ENCODE results near the gene CALML4. TPM values are rescaled to one million over a fixed set of nuclear protein-coding genes. Genes with fewer than 3 reads are reported as not detected.

CALML4 gene
- total RNA-seq, 1 experiment from 2014 or later: 12.6 TPM

DNA sequence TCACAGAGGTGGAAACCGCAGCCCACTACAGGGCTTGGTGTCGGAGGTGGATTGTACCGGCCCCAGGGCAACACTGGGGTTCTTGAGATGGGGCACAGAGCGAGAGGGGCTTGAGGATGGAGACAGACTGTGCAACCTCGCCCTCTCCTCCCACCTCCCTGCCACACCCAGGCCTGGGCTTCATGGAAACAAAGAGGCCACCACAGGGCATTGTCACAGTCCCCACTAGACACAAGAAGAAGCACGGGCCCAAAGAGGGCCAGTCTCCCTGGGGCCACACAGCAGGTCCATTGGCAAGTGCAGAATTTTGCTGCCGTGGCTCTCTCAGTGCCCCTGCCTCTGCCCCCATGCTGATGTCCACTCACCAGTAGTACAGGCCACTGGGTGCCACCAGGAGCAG lies 4.1 kb upstream of the CALML4 start:
- H3K4me1 ChIP-seq (replicated peaks; ENCODE audit: insufficient read depth): no peaks in the 10 kb centered on the region
- H3K4me2 ChIP-seq: no peak overlapping the region
- H3K79me2 ChIP-seq (ENCODE audit: low read depth): no peaks in the 10 kb centered on the region
- no peak overlapping the region for H2AFZ ChIP-seq
- no peaks in the 10 kb centered on the region for H4K20me1 ChIP-seq (ENCODE audit: insufficient read depth)
- no peaks in the 10 kb centered on the region for H3K27me3 ChIP-seq (ENCODE audit: insufficient read depth, low read depth)
- no peaks in the 10 kb centered on the region for H3K9me2 ChIP-seq (ENCODE audit: insufficient read depth)
- CTCF ChIA-PET: no interaction called here
- H3F3A ChIP-seq (ENCODE audit: insufficient read depth, low read depth): no peaks in the 10 kb centered on the region
- no peak for DNase-seq
- H3K27ac ChIP-seq: no peak overlapping the region
- TF ChIP-seq, protein P1, sequence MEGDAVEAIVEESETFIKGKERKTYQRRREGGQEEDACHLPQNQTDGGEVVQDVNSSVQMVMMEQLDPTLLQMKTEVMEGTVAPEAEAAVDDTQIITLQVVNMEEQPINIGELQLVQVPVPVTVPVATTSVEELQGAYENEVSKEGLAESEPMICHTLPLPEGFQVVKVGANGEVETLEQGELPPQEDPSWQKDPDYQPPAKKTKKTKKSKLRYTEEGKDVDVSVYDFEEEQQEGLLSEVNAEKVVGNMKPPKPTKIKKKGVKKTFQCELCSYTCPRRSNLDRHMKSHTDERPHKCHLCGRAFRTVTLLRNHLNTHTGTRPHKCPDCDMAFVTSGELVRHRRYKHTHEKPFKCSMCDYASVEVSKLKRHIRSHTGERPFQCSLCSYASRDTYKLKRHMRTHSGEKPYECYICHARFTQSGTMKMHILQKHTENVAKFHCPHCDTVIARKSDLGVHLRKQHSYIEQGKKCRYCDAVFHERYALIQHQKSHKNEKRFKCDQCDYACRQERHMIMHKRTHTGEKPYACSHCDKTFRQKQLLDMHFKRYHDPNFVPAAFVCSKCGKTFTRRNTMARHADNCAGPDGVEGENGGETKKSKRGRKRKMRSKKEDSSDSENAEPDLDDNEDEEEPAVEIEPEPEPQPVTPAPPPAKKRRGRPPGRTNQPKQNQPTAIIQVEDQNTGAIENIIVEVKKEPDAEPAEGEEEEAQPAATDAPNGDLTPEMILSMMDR (conservative IDR thresholded peaks at IDR 0.05): no peak
- no peak for TF ChIP-seq EZH2 (IDR thresholded peaks at IDR 0.05; ENCODE audit: low read depth)
- BruUV-seq (replicated peaks): no TSS peak
- intact Hi-C loops (cut with micrococcal nuclease; ENCODE audit: unreplicated experiment): no loop called here
- H3K36me3 ChIP-seq (ENCODE audit: low read depth): no peaks in the 10 kb centered on the region
- POLR2A ChIA-PET (ENCODE audit: unreplicated experiment): no interaction called here
- H3K4me3 ChIP-seq: no peak overlapping the region
- H3K9me3 ChIP-seq (ENCODE audit: insufficient read depth, low read depth): no peaks in the 10 kb centered on the region

DNA sequence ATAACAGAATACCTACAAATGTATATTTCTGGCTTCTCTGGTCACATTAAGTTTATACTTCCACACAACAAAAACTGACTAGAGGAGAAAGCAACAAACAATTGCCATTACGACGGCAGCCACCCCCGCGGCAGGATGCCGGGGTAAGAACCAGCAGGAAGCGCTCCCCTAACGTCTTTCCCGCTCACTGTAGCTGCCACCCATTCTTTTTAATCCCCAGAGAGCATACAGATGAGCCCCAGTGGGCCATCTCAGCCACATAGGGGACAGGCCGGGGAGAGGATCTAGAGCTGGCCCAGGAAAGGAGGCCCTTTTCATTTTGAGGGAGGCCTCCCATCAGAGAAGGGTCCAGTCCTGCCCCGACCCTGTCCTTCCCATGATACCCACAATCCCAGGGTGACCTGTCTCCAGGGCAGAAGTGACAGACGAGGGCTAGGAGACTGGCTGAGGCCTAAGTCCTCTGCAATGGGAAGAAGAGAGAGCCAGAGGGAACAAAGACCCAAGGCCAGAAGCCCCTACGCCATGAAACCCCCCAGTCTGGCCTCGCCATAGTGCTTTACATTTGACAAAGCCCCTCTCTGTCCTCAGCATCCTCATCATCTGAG lies 3.6 kb upstream of the CALML4 start:
- no peak overlapping the region for H3K27ac ChIP-seq
- no peak overlapping the region for H3K4me2 ChIP-seq
- H3K79me2 ChIP-seq (ENCODE audit: low read depth): no peaks in the 10 kb centered on the region
- TF ChIP-seq EZH2 (IDR thresholded peaks at IDR 0.05; ENCODE audit: low read depth): no peak
- TF ChIP-seq, protein P1 (conservative IDR thresholded peaks at IDR 0.05): no peak
- H3K36me3 ChIP-seq (ENCODE audit: low read depth): no peaks in the 10 kb centered on the region
- no TSS peak for BruUV-seq (replicated peaks)
- H3K9me3 ChIP-seq (ENCODE audit: insufficient read depth, low read depth): no peaks in the 10 kb centered on the region
- CTCF ChIA-PET: no interaction called here
- no peaks in the 10 kb centered on the region for H3F3A ChIP-seq (ENCODE audit: insufficient read depth, low read depth)
- no peaks in the 10 kb centered on the region for H4K20me1 ChIP-seq (ENCODE audit: insufficient read depth)
- intact Hi-C loops (cut with micrococcal nuclease; ENCODE audit: unreplicated experiment): no loop called here
- no peaks in the 10 kb centered on the region for H3K4me1 ChIP-seq (replicated peaks; ENCODE audit: insufficient read depth)
- POLR2A ChIA-PET (ENCODE audit: unreplicated experiment): no interaction called here
- H3K9me2 ChIP-seq (ENCODE audit: insufficient read depth): no peaks in the 10 kb centered on the region
- no peak overlapping the region for H3K4me3 ChIP-seq
- DNase-seq: no peak
- no peaks in the 10 kb centered on the region for H3K27me3 ChIP-seq (ENCODE audit: insufficient read depth, low read depth)
- H2AFZ ChIP-seq: no peak overlapping the region

DNA sequence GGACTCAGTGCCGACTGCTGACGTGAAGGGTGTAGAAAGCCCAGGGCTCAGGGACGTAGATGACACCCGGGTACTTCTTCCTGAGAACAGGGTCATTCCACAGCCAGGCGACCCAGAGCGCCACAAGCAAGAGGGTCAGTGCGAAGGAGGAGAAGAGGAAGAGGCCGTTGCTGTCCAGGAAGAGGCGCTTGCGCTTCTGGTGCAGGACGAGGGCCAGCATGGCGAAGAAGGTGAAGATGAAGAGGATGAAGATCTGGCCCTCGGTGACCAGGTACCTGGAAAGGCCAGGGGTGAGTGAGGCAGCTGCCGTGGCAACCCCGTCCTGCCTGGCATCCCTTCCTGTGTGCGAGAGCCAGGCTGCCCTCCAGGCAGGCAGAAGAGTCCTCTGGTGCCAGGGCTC lies 3.0 kb upstream of the CALML4 start:
- Histone ChIP-seq H3K4me2 (no peak overlapping the region), H3K79me2 (ENCODE audit: low read depth) (no peaks in the 10 kb centered on the region), H3K4me1 (replicated peaks; ENCODE audit: insufficient read depth) (no peaks in the 10 kb centered on the region), H3K36me3 (ENCODE audit: low read depth) (no peaks in the 10 kb centered on the region), H3K9me3 (ENCODE audit: insufficient read depth, low read depth) (no peaks in the 10 kb centered on the region), H3K9me2 (ENCODE audit: insufficient read depth) (no peaks in the 10 kb centered on the region), H2AFZ (no peak overlapping the region), H3F3A (ENCODE audit: insufficient read depth, low read depth) (no peaks in the 10 kb centered on the region), H3K4me3 (no peak overlapping the region), H3K27me3 (ENCODE audit: insufficient read depth, low read depth) (no peaks in the 10 kb centered on the region), H3K27ac (no peak overlapping the region), H4K20me1 (ENCODE audit: insufficient read depth) (no peaks in the 10 kb centered on the region)
- TF ChIP-seq EZH2 (IDR thresholded peaks at IDR 0.05; ENCODE audit: low read depth): no peak
- TF ChIP-seq, protein P1 (conservative IDR thresholded peaks at IDR 0.05): no peak
- no peak for DNase-seq
- ChIA-PET CTCF (no interaction called here), POLR2A (ENCODE audit: unreplicated experiment) (no interaction called here)
- intact Hi-C loops (cut with micrococcal nuclease; ENCODE audit: unreplicated experiment): no loop called here
- no TSS peak for BruUV-seq (replicated peaks)
